Activated CD4-positive, alpha-beta T cell treated with anti-CD3 and anti-CD28 coated beads, Interleukin-2, amount 10 ng/mL, durations not matched to agents 24 days and 14 days (primary cell): ENCODE measurements around the gene TMEM161B. TPM values are rescaled to one million over a fixed set of nuclear protein-coding genes. Genes with fewer than 3 reads are reported as not detected.
"Not testable (repeated sequence)": the region's sequence is repeated elsewhere in the genome, so short reads cannot be mapped to it uniquely, and the experiment has no call there.

ENCODE experiments used
- DNase-seq: peaks from one replicate; pipeline ENCODE4 v3.0.0; 2022
- H3K27ac Mint-ChIP-seq: one replicate; pipeline ENCODE4 v1.8.0; 2022; ENCODE audit warnings: mild to moderate bottlenecking, mixed read lengths
- H3K27me3 Mint-ChIP-seq: one replicate; pipeline ENCODE4 v1.8.0; 2022; ENCODE audit warnings: mixed read lengths
- H3K36me3 Mint-ChIP-seq: one replicate; pipeline ENCODE4 v1.8.0; 2022; ENCODE audit warnings: low read depth, mild to moderate bottlenecking, mixed read lengths
- H3K4me1 Mint-ChIP-seq: one replicate; pipeline ENCODE4 v1.8.0; 2021; ENCODE audit warnings: mixed read lengths
- H3K4me3 Mint-ChIP-seq: one replicate; pipeline ENCODE4 v1.8.0; 2022; ENCODE audit warnings: mild to moderate bottlenecking, moderate library complexity, mixed read lengths
- H3K9me3 Mint-ChIP-seq: one replicate; pipeline ENCODE4 v1.8.0; 2021; ENCODE audit warnings: mixed read lengths
- intact Hi-C: fragments of 100-400 bp; cut with micrococcal nuclease; formaldehyde crosslinking; loops from one replicate; pipeline ENCODE4 v1.15.1; 2023
- total RNA-seq: library from RNA; stranded (reverse); gene quantifications from 2 replicates; pipeline ENCODE4 v1.2.3, GENCODE V29; 2022

TMEM161B gene
- total RNA-seq, 1 donor from 2014 or later, result 30.1 TPM

DNA sequence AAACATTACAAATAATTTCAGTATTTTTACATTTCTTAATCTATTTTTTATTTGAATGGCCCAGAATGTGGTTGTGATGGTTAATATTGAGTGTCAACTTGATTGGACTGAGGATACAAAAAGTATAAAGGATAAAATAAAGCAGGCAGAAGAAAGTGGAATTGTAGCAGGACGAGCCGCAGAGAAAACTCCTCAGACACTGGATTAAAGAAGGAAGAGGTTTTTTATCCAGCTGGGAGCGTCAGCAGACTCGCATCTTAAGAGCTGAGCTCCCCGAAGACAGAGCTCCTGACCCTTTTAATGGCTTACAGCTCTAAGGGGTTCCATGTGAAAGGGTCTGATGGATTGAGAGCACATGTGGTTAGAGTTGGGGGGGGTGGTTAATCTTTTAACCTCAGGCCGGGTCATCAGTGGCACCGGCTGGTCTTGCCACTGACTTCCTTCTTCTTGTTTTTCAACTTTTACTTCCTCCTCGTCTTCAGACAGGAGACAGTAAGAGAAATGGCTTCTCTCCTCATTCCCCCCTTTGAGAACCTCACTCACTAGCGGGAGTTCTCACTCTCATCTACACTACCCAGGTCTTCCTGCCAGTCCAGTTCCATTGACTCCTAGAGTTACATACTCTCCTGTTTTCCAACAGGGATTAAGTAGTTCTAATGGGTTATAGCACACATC lies 80.0 kb downstream of the TMEM161B start:
- intact Hi-C loops, result no loop called here
- Mint-ChIP-seq H3K36me3 (peaks cover 46% of the 10 kb centered on the region), H3K9me3 (peaks cover 10% of the 10 kb centered on the region), H3K27ac (no peak overlapping the region), H3K4me3 (no peak overlapping the region), H3K27me3 (no peaks in the 10 kb centered on the region), H3K4me1 (no peaks in the 10 kb centered on the region)
- no peak for DNase-seq

DNA sequence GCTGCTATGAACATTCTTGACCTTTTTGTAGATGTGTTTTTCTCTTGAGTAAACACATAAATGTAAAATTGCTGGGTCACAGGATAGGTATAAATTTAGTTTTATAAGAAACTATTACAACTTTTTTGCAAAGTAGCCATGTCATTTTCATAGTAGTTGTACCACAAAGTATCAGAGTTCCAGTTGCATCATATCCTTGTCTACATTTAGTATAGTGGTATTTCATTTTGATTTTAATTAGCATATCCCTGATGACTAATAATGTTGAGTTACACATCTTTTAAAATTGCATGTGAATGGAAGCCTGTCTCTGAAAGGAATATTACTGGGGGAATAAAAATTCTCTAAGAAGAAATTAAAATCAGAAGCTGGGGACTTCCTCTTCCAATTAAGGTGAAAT lies 85.4 kb downstream of the TMEM161B start:
- H3K27me3 Mint-ChIP-seq, result no peaks in the 10 kb centered on the region
- no peaks in the 10 kb centered on the region for H3K4me1 Mint-ChIP-seq
- intact Hi-C loops, result no loop called here
- H3K4me3 Mint-ChIP-seq, result no peak overlapping the region
- H3K27ac Mint-ChIP-seq, result no peak overlapping the region
- peaks cover 7% of the 10 kb centered on the region for H3K9me3 Mint-ChIP-seq
- no peak for DNase-seq
- peaks cover 11% of the 10 kb centered on the region for H3K36me3 Mint-ChIP-seq

DNA sequence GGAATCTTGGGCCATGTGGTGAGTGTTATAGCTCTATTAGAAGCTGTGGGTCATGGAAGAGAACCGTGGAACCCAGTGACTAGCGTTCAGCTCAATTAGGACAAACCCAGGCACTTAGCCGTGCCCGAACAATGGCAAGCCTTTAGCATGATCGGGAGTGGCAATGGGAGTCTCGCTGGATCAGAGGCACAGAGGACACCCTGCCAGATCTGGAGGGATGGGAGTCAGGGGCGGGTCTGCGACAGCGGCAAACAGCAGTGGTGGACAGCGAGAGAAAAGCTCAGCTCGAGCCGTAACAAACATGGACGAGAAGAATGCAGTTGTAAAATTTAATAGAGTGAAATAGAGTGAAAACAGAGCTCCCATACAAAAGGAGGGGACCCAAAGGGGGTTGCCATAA lies 91.2 kb downstream of the TMEM161B start:
- H3K4me1 Mint-ChIP-seq, DNase-seq, intact Hi-C loops, H3K27ac Mint-ChIP-seq, H3K27me3 Mint-ChIP-seq, H3K36me3 Mint-ChIP-seq, H3K9me3 Mint-ChIP-seq, H3K4me3 Mint-ChIP-seq: not testable (repeated sequence)

DNA sequence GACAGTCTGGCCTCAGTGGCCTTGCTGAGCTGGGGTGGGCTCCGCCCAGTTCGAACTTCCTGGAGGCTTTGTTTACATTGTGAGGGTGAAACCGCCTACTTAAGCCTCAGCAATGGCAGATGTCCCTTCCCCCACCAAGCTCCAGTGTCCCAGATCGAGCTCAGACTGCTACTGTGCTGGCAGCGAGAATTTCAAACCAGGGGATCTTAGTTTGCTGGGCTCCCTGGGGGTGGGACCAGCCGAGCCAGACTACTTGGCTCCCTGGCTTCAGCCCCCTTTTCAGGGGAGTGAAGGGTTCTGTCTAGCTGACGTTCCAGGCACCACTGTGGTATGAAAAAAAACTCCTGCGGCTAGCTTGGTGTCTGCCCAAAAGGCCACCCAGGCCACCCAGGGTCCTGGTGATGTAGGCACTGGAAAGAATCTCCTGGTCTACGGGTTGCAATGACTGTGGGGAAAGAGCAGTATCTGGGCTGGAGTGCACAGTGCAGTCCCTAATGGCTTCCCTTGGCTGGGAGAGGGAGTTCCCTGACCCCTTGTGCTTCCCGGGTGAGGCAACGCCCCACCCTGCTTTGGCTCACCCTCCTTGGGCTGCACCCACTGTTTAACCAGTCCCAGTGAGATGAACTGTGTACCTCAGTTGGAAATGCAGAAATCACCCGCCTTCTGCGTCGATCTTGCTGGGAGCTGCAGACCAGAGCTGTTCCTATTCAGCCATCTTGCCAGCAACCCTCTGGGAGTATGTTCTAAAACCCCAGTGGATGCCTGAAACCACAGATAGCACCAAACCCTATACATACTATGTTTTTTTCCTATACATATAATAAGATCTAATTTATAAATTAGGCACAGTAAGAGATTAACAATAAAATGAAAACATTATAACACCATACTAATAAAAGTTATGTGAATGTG lies 95.5 kb downstream of the TMEM161B start:
- intact Hi-C loops, result no loop called here
- H3K27me3 Mint-ChIP-seq, result peaks cover 5% of the 10 kb centered on the region
- no peak overlapping the region for H3K27ac Mint-ChIP-seq
- H3K4me1 Mint-ChIP-seq, result no peaks in the 10 kb centered on the region
- peaks cover 27% of the 10 kb centered on the region for H3K9me3 Mint-ChIP-seq
- DNase-seq, result no peak
- H3K4me3 Mint-ChIP-seq, result no peak overlapping the region
- no peaks in the 10 kb centered on the region for H3K36me3 Mint-ChIP-seq

DNA sequence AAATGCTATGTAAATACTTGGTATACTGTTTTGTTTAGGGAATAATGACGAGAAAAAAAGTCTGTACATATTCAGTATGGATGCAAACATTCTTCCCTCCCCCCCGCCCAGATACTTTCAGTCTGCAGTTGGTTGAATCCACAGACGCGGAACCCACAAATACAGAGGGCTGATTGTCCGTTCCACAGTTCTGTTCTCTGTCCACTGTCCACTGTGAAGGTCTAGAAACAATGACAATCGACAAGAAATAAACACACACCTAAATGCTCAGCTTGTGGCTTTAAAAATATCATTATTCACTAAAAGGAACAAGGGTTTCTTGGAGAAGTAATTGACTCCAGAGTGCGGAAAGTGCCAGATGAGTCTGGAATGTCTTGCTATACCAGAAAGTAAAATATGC lies 109.1 kb downstream of the TMEM161B start:
- peaks cover 4% of the 10 kb centered on the region for H3K9me3 Mint-ChIP-seq
- H3K36me3 Mint-ChIP-seq, result no peaks in the 10 kb centered on the region
- H3K27me3 Mint-ChIP-seq, result peaks cover 13% of the 10 kb centered on the region
- H3K27ac Mint-ChIP-seq, result no peak overlapping the region
- H3K4me1 Mint-ChIP-seq, result no peaks in the 10 kb centered on the region
- DNase-seq, result no peak
- H3K4me3 Mint-ChIP-seq, result no peak overlapping the region
- intact Hi-C loops, result no loop called here

GRCh38 chr5:88158056-88158455 lies 110.6 kb downstream of the TMEM161B start:
- Mint-ChIP-seq H3K4me1 (no peaks in the 10 kb centered on the region), H3K9me3 (peaks cover under 1% of the 10 kb centered on the region), H3K27ac (no peak overlapping the region), H3K27me3 (peaks cover 20% of the 10 kb centered on the region), H3K4me3 (no peak overlapping the region), H3K36me3 (no peaks in the 10 kb centered on the region)
- DNase-seq, result no peak
- intact Hi-C loops, result no loop called here

- Mint-ChIP-seq H3K27ac (no peak overlapping the region), H3K9me3 (peaks cover 4% of the 10 kb centered on the region), H3K4me1 (no peaks in the 10 kb centered on the region), H3K4me3 (no peak overlapping the region), H3K36me3 (no peaks in the 10 kb centered on the region), H3K27me3 (peaks cover 27% of the 10 kb centered on the region)
- intact Hi-C loops, result no loop called here
- no peak for DNase-seq
Measured at GRCh38 chr5:88154891-88155290, 113.8 kb downstream of the TMEM161B start.

DNA sequence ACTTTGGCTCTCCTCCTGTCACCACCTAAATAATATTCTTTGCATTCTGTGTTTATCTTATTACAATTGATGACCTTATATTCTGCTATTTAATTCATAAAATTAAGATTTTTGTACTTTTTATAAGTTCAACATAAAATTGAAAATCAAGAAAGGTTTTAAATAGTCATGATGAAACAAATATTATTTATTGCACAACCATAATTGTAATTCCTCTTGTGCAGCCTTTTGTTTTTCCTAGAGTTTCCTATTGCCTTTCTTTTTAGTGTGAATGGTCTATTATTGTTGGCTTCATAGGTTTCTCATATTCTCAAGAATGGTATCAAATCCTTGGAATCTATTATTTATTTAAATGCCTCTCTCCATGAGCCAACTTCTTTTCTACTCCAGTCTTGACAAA lies 117.9 kb downstream of the TMEM161B start:
- no peak for DNase-seq
- Mint-ChIP-seq H3K9me3 (peaks cover 4% of the 10 kb centered on the region), H3K27ac (no peak overlapping the region), H3K4me3 (no peak overlapping the region), H3K36me3 (no peaks in the 10 kb centered on the region), H3K4me1 (peaks cover 1% of the 10 kb centered on the region), H3K27me3 (peaks cover 41% of the 10 kb centered on the region)
- intact Hi-C loops, result no loop called here

GRCh38 chr5:88145611-88146467 lies 122.8 kb downstream of the TMEM161B start:
- H3K27ac Mint-ChIP-seq, result no peak overlapping the region
- peaks cover 38% of the 10 kb centered on the region for H3K27me3 Mint-ChIP-seq
- intact Hi-C loops, result loop anchor here (5.0 to 10.0 kb wide), 2 partner anchors 361 to 736 kb away; partner anchors contain the start of gene MEF2C
- peaks cover 9% of the 10 kb centered on the region for H3K9me3 Mint-ChIP-seq
- peaks cover 20% of the 10 kb centered on the region for H3K4me1 Mint-ChIP-seq
- H3K36me3 Mint-ChIP-seq, result no peaks in the 10 kb centered on the region
- peak; percentile 61 for DNase-seq
- H3K4me3 Mint-ChIP-seq, result peak overlapping the region; percentile 64

- Mint-ChIP-seq H3K4me1 (peaks cover 20% of the 10 kb centered on the region), H3K9me3 (peaks cover 9% of the 10 kb centered on the region), H3K27ac (no peak overlapping the region), H3K27me3 (peaks cover 38% of the 10 kb centered on the region), H3K4me3 (peak overlapping the region; percentile 64), H3K36me3 (no peaks in the 10 kb centered on the region)
- intact Hi-C loops, result loop anchor here (5.0 to 10.0 kb wide), 2 partner anchors 360 to 737 kb away; partner anchors contain the start of gene MEF2C
- no peak for DNase-seq
Measured at GRCh38 chr5:88145221-88145610, 123.4 kb downstream of the TMEM161B start.
